Mesendoderm (in vitro differentiated cells): ENCODE data around the gene TSPAN11.
A peak's percentile ranks its signal among the peaks of the same experiment; 100 is the strongest.

Experiments used
- DNase-seq: peaks from one replicate; pipeline ENCODE4 v3.0.0; 2013
- H2AK5ac ChIP-seq: 2 replicates; pipeline ENCODE4 v1.6.1; 2013; ENCODE audit warnings: low read length, inconsistent platforms
- H2BK120ac ChIP-seq: 2 replicates; pipeline ENCODE4 v1.6.1; 2013; ENCODE audit warnings: low read depth, mild to moderate bottlenecking, low read length, moderate library complexity, mixed read lengths
- H2BK15ac ChIP-seq: replicated peaks from 2 replicates; pipeline ENCODE4 v1.6.1; 2013; ENCODE audit warnings: low read depth, mild to moderate bottlenecking, moderate library complexity
- H2BK5ac ChIP-seq: 2 replicates; pipeline ENCODE4 v1.6.1; 2013; ENCODE audit warnings: low read length, inconsistent platforms
- H3K18ac ChIP-seq: 2 replicates; pipeline ENCODE4 v1.6.1; 2013; ENCODE audit warnings: mild to moderate bottlenecking, low read length, mixed read lengths
- H3K23ac ChIP-seq: one replicate; pipeline ENCODE4 v1.6.1; 2013; ENCODE audit warnings: low read length
- H3K27ac ChIP-seq: 2 replicates; pipeline ENCODE4 v1.5.1; 2013; ENCODE audit warnings: low read depth, mild to moderate bottlenecking, inconsistent platforms, low read length, moderate library complexity
- H3K27me3 ChIP-seq: 2 replicates; pipeline ENCODE4 v1.6.1; 2013; ENCODE audit warnings: low read length, control low read depth, mild to moderate bottlenecking, inconsistent platforms; ENCODE audit not compliant: insufficient read depth, poor library complexity
- H3K36me3 ChIP-seq: 2 replicates; pipeline ENCODE4 v1.6.1; 2013; ENCODE audit warnings: low read length, inconsistent platforms; ENCODE audit not compliant: control insufficient read depth, insufficient read depth
- H3K4ac ChIP-seq: one replicate; pipeline ENCODE4 v1.6.1; 2013; ENCODE audit warnings: low read depth, mild to moderate bottlenecking, low read length, moderate library complexity
- H3K4me1 ChIP-seq: 2 replicates; pipeline ENCODE4 v1.6.1; 2013; ENCODE audit warnings: low read depth, low read length, inconsistent platforms; ENCODE audit not compliant: control insufficient read depth
- H3K4me2 ChIP-seq: 2 replicates; pipeline ENCODE4 v1.6.1; 2013; ENCODE audit warnings: low read length
- H3K4me3 ChIP-seq: 2 replicates; pipeline ENCODE4 v1.5.1; 2013; ENCODE audit warnings: mild to moderate bottlenecking, low read length
- H3K56ac ChIP-seq: one replicate; pipeline ENCODE4 v1.6.1; 2013; ENCODE audit warnings: low read length
- H3K79me1 ChIP-seq: 2 replicates; pipeline ENCODE4 v1.6.1; 2013; ENCODE audit warnings: low read length, inconsistent platforms
- H3K79me2 ChIP-seq: 2 replicates; pipeline ENCODE4 v1.6.1; 2013; ENCODE audit warnings: mild to moderate bottlenecking, low read length; ENCODE audit not compliant: control insufficient read depth, insufficient read depth
- H3K9ac ChIP-seq: 2 replicates; pipeline ENCODE4 v1.6.1; 2013; ENCODE audit warnings: low read length, inconsistent platforms
- H4K5ac ChIP-seq: one replicate; pipeline ENCODE4 v1.6.1; 2013; ENCODE audit warnings: low read length
- H4K8ac ChIP-seq: one replicate; pipeline ENCODE4 v1.6.1; 2013; ENCODE audit warnings: low read depth, mild to moderate bottlenecking, control low read depth, low read length, moderate library complexity
- WGBS: extraction: QIAGEN DNeasy Blood & Tissue Kit; methylation state at CpG from one replicate; pipeline ENCODE4 v1.1.7; 2013; ENCODE audit warnings: low lambda C conversion rate, missing lambda C conversion rate; ENCODE audit not compliant: insufficient coverage; ENCODE audit errors: extremely low coverage; 5-methylcytosine and 5-hydroxymethylcytosine counted together

Gene TSPAN11

GRCh38 chr12:30968211-30968610, 41.7 kb downstream of the TSPAN11 start:
- no CpG with 5 or more reads among the region's 5 CpGs for WGBS
- H3K27me3 ChIP-seq: no peaks in the 10 kb centered on the region
- H3K23ac ChIP-seq: no peak overlapping the region
- H2AK5ac ChIP-seq: no peak overlapping the region
- no peak overlapping the region for H3K9ac ChIP-seq
- no peak overlapping the region for H4K5ac ChIP-seq
- no peak overlapping the region for H4K8ac ChIP-seq
- no peak overlapping the region for H3K4me3 ChIP-seq
- H2BK5ac ChIP-seq: no peak overlapping the region
- H3K79me2 ChIP-seq: no peaks in the 10 kb centered on the region
- H3K4ac ChIP-seq: no peak overlapping the region
- no peak overlapping the region for H3K27ac ChIP-seq
- no peaks in the 10 kb centered on the region for H3K79me1 ChIP-seq
- H3K18ac ChIP-seq: no peak overlapping the region
- no peaks in the 10 kb centered on the region for H3K4me1 ChIP-seq
- no peak overlapping the region for H2BK15ac ChIP-seq
- no peak overlapping the region for H3K56ac ChIP-seq
- no peaks in the 10 kb centered on the region for H3K36me3 ChIP-seq
- DNase-seq: no peak
- H3K4me2 ChIP-seq: no peak overlapping the region
- H2BK120ac ChIP-seq: no peak overlapping the region

DNA sequence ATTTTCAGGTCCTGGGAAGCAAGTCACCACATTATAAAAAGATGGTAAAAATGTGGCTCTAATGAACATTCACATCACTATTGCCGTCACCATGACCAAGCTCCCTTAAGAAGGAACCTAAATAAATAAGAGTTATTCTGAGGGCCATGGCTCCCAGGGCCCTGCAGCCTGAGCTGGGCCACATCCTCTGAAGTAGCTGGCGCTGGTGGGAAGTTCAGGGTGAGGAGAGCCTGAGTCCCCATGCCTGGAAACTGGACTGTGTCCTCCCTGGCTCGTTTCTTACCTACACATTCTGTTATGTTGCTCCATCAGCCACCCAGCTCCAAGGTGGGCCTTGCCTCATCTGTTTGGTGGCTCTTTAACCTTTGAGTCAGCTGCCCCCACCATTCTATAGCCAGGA, 42.5 kb downstream of the TSPAN11 start:
- no peak overlapping the region for H4K8ac ChIP-seq
- H3K36me3 ChIP-seq: no peaks in the 10 kb centered on the region
- no peak overlapping the region for H3K4me2 ChIP-seq
- H2BK15ac ChIP-seq: no peak overlapping the region
- H3K4ac ChIP-seq: no peak overlapping the region
- no peak overlapping the region for H3K18ac ChIP-seq
- no peaks in the 10 kb centered on the region for H3K27me3 ChIP-seq
- no peaks in the 10 kb centered on the region for H3K79me1 ChIP-seq
- H3K27ac ChIP-seq: no peak overlapping the region
- H2BK5ac ChIP-seq: no peak overlapping the region
- H3K56ac ChIP-seq: no peak overlapping the region
- no peak overlapping the region for H3K4me3 ChIP-seq
- no peak overlapping the region for H2AK5ac ChIP-seq
- H4K5ac ChIP-seq: no peak overlapping the region
- no peaks in the 10 kb centered on the region for H3K4me1 ChIP-seq
- no peak overlapping the region for H2BK120ac ChIP-seq
- no peak for DNase-seq
- no peaks in the 10 kb centered on the region for H3K79me2 ChIP-seq
- no CpG with 5 or more reads among the region's 3 CpGs for WGBS
- no peak overlapping the region for H3K23ac ChIP-seq
- H3K9ac ChIP-seq: no peak overlapping the region

- Histone ChIP-seq H3K4me3 (no peak overlapping the region), H3K27ac (no peak overlapping the region), H3K27me3 (no peaks in the 10 kb centered on the region), H2BK5ac (no peak overlapping the region), H3K4me1 (no peaks in the 10 kb centered on the region), H4K8ac (no peak overlapping the region), H3K79me1 (no peaks in the 10 kb centered on the region), H2AK5ac (no peak overlapping the region), H3K23ac (no peak overlapping the region), H3K4ac (no peak overlapping the region), H4K5ac (no peak overlapping the region), H3K9ac (no peak overlapping the region), H2BK15ac (no peak overlapping the region), H3K18ac (no peak overlapping the region), H3K79me2 (no peaks in the 10 kb centered on the region), H2BK120ac (no peak overlapping the region), H3K4me2 (no peak overlapping the region), H3K36me3 (no peaks in the 10 kb centered on the region), H3K56ac (no peak overlapping the region)
- DNase-seq: no peak
- WGBS: no CpG with 5 or more reads among the region's 5 CpGs
These were observed 43.3 kb downstream of the TSPAN11 start for GRCh38 chr12:30969606-30970395.

GRCh38 chr12:30970559-30971197, 44.1 kb downstream of the TSPAN11 start:
- H3K79me1 ChIP-seq: no peaks in the 10 kb centered on the region
- H3K27me3 ChIP-seq: no peaks in the 10 kb centered on the region
- H3K27ac ChIP-seq: no peak overlapping the region
- H3K23ac ChIP-seq: no peak overlapping the region
- H4K8ac ChIP-seq: no peak overlapping the region
- no peak overlapping the region for H3K4me3 ChIP-seq
- no peak overlapping the region for H2BK15ac ChIP-seq
- no peak overlapping the region for H3K9ac ChIP-seq
- no peaks in the 10 kb centered on the region for H3K79me2 ChIP-seq
- H2BK120ac ChIP-seq: no peak overlapping the region
- no peak overlapping the region for H4K5ac ChIP-seq
- WGBS: no CpG with 5 or more reads among the region's 7 CpGs
- no peaks in the 10 kb centered on the region for H3K36me3 ChIP-seq
- no peak overlapping the region for H3K18ac ChIP-seq
- DNase-seq: peak; percentile 30
- no peaks in the 10 kb centered on the region for H3K4me1 ChIP-seq
- no peak overlapping the region for H2AK5ac ChIP-seq
- no peak overlapping the region for H3K4ac ChIP-seq
- no peak overlapping the region for H3K56ac ChIP-seq
- no peak overlapping the region for H3K4me2 ChIP-seq
- no peak overlapping the region for H2BK5ac ChIP-seq

GRCh38 chr12:30972035-30972434, 45.5 kb downstream of the TSPAN11 start:
- Histone ChIP-seq H3K4me1 (no peaks in the 10 kb centered on the region), H3K4me2 (no peak overlapping the region), H3K56ac (no peak overlapping the region), H3K4ac (no peak overlapping the region), H2AK5ac (no peak overlapping the region), H3K27ac (no peak overlapping the region), H4K5ac (no peak overlapping the region), H3K18ac (no peak overlapping the region), H2BK5ac (no peak overlapping the region), H3K23ac (no peak overlapping the region), H3K4me3 (no peak overlapping the region), H3K36me3 (no peaks in the 10 kb centered on the region), H4K8ac (no peak overlapping the region), H3K9ac (no peak overlapping the region), H3K79me1 (no peaks in the 10 kb centered on the region), H2BK120ac (no peak overlapping the region), H3K79me2 (no peaks in the 10 kb centered on the region), H3K27me3 (no peaks in the 10 kb centered on the region), H2BK15ac (no peak overlapping the region)
- no CpG with 5 or more reads among the region's 6 CpGs for WGBS
- no peak for DNase-seq
